ENCODE measurements around the gene MMP25.

Gene MMP25

DNA sequence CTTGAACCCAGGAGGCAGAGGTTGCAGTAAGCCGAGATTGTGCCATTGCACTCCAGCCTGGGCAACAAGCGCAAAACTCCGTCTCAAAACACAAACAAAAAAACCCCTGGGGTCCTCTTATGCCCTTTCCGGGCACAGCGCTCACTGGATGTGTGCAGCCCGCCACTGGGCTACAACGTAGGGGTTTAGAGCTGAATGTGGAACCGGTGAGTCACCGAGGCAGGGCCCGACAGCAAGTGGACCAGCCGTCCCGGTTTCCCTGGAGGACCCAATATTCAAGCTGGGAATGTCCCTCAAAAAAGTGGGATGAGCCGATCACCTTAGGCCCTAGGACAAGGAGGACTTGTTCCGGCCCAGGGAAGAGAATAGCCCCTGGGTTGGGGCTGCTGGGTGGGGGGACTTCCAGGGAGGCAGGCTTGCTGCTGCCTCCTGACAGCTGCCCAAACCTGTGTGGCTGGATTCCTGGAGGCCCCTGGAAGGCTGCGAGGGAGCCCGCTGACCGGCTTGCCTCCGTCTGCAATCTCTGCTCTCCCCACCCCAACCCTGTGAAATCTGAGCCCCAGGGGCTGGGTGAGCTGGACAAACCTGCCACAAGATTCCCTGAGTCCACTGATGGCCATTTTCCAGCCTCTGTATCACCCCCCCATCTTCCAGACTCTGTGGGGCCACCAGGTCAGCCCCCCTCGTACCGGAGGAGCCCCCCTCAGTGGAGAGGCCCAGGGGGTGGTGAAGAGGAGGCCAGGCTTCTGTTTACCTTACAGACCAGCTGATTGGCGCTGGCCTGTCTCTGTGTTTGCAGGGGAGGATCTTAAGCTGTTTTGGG lies 36.6 kb upstream of the MMP25 start:
- no peak for TF ChIP-seq SIN3A (IDR thresholded peaks at IDR 0.05; ENCODE audit: borderline replicate concordance, insufficient read depth, low read length)
- TF ChIP-seq, protein P1, sequence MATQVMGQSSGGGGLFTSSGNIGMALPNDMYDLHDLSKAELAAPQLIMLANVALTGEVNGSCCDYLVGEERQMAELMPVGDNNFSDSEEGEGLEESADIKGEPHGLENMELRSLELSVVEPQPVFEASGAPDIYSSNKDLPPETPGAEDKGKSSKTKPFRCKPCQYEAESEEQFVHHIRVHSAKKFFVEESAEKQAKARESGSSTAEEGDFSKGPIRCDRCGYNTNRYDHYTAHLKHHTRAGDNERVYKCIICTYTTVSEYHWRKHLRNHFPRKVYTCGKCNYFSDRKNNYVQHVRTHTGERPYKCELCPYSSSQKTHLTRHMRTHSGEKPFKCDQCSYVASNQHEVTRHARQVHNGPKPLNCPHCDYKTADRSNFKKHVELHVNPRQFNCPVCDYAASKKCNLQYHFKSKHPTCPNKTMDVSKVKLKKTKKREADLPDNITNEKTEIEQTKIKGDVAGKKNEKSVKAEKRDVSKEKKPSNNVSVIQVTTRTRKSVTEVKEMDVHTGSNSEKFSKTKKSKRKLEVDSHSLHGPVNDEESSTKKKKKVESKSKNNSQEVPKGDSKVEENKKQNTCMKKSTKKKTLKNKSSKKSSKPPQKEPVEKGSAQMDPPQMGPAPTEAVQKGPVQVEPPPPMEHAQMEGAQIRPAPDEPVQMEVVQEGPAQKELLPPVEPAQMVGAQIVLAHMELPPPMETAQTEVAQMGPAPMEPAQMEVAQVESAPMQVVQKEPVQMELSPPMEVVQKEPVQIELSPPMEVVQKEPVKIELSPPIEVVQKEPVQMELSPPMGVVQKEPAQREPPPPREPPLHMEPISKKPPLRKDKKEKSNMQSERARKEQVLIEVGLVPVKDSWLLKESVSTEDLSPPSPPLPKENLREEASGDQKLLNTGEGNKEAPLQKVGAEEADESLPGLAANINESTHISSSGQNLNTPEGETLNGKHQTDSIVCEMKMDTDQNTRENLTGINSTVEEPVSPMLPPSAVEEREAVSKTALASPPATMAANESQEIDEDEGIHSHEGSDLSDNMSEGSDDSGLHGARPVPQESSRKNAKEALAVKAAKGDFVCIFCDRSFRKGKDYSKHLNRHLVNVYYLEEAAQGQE (IDR thresholded peaks at IDR 0.05; ENCODE audit: insufficient read depth in 1 of 2, low read depth in 2 of 2, low read length in 2 of 2) = no peak
- no peak for TF ChIP-seq FOXP2 (optimal IDR thresholded peaks at IDR 0.05; ENCODE audit: borderline replicate concordance, extremely low read depth, extremely low read length, insufficient read depth)
- TF ChIP-seq TAF1 (IDR thresholded peaks at IDR 0.05; ENCODE audit: borderline replicate concordance, insufficient read depth, low read length) = no peak
- TF ChIP-seq POLR2AphosphoS5 (IDR thresholded peaks at IDR 0.05; ENCODE audit: low read depth, low read length) = no peak

DNA sequence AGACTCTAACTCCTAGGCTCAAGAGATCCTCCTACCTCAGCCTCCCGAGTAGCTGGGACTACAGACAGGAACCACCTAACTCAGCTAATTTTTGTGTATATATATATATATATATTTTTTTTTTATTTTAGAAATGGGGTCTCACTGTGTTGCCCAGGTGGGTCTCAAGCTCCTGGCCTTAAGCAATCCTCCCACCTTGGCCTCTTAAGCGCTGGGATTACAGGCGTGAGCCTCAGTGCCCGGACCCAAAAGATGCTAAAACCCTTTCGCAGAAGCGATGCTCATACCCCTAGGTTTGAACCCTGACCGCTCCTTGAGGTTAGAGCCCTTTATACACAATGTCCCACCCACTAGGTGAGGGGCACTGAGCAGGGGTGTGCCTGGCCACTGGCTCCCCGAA lies 35.9 kb upstream of the MMP25 start:
- TF ChIP-seq POLR2AphosphoS5 (IDR thresholded peaks at IDR 0.05; ENCODE audit: low read depth, low read length) = no peak
- TF ChIP-seq TAF1 (IDR thresholded peaks at IDR 0.05; ENCODE audit: borderline replicate concordance, insufficient read depth, low read length) = no peak
- TF ChIP-seq SIN3A (IDR thresholded peaks at IDR 0.05; ENCODE audit: borderline replicate concordance, insufficient read depth, low read length) = no peak
- TF ChIP-seq, protein P1 (IDR thresholded peaks at IDR 0.05; ENCODE audit: insufficient read depth in 1 of 2, low read depth in 2 of 2, low read length in 2 of 2) = no peak
- no peak for TF ChIP-seq FOXP2 (optimal IDR thresholded peaks at IDR 0.05; ENCODE audit: borderline replicate concordance, extremely low read depth, extremely low read length, insufficient read depth)

DNA sequence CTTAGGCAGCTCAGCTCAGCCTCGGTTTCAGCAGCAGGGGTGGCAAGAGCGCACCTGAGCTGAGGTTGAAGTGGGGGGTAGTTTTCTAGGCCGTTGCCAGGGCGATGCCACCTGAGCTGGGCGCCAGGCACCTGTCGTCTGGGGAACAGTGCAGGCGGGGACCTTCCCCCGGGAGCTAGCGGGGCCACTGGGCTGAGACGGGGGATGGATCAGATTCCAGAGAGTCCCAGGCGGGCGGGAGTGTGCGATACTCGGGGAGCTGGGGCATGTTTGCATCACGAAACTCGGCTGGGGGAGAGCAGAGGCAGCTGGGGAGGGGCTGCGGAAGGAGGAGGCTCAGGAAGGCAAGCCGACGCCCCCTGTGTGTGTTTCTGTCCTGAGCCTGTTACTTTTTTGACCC lies 34.1 kb upstream of the MMP25 start:
- TF ChIP-seq FOXP2 (optimal IDR thresholded peaks at IDR 0.05; ENCODE audit: borderline replicate concordance, extremely low read depth, extremely low read length, insufficient read depth) (no peak), TAF1 (IDR thresholded peaks at IDR 0.05; ENCODE audit: borderline replicate concordance, insufficient read depth, low read length) (no peak), POLR2AphosphoS5 (IDR thresholded peaks at IDR 0.05; ENCODE audit: low read depth, low read length) (no peak), SIN3A (IDR thresholded peaks at IDR 0.05; ENCODE audit: borderline replicate concordance, insufficient read depth, low read length) (no peak)
- TF ChIP-seq, protein P1 (IDR thresholded peaks at IDR 0.05; ENCODE audit: insufficient read depth in 1 of 2, low read depth in 2 of 2, low read length in 2 of 2) = no peak

DNA sequence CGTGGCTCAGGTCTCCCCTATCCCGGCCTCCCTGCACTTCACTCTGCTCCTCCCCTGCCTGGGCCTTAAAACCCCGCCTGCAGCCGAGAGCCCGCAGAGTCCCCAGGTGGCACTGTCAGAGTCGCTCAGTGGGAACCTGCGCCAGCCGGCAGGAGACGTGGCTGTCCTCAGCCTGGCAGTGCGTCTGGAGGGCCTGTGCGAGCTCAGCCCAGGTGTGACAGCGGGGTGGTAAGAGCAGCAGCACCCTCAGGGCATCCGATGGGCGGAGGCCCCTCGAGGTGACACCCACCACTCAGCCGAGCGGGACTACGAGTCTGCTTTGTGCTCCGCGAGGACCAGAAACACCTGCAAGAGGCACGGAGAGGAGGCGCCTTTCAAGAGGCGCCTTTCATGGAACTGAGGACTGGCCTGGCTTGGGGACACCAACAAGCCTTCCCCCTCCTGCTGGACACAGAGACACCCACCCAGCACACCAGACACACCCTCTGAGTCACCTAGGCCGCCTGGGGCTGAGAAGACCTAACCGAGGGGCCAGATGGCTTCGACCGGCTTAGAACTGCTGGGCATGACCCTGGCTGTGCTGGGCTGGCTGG lies 33.4 kb upstream of the MMP25 start, which contains the start of gene CLDN9:
TSS of gene CLDN9 (plus strand) at position 96 of the 593 bp plus-strand sequence. CDS start at position 536, 440 bp downstream.
- TF ChIP-seq SIN3A (IDR thresholded peaks at IDR 0.05; ENCODE audit: borderline replicate concordance, insufficient read depth, low read length) (no peak), FOXP2 (optimal IDR thresholded peaks at IDR 0.05; ENCODE audit: borderline replicate concordance, extremely low read depth, extremely low read length, insufficient read depth) (no peak), TAF1 (IDR thresholded peaks at IDR 0.05; ENCODE audit: borderline replicate concordance, insufficient read depth, low read length) (no peak), POLR2AphosphoS5 (IDR thresholded peaks at IDR 0.05; ENCODE audit: low read depth, low read length) (no peak)
- TF ChIP-seq, protein P1 (IDR thresholded peaks at IDR 0.05; ENCODE audit: insufficient read depth in 1 of 2, low read depth in 2 of 2, low read length in 2 of 2) = no peak
